Esophagus muscularis mucosa (tissue), 4 donors: ENCODE measurements around the gene SPECC1. TPM values are rescaled to one million over a fixed set of nuclear protein-coding genes. Genes with fewer than 3 reads are reported as not detected.
"Not testable (repeated sequence)": the region's sequence is repeated elsewhere in the genome, so short reads cannot be mapped to it uniquely, and the experiment has no call there.

Experiments used
- DNase-seq: peaks from one replicate; pipeline ENCODE4 v3.0.0-alpha.2; 2017; ENCODE audit errors: extremely low spot score
- H3K27ac ChIP-seq, 4 donors: fragments of 200-600 bp; sonication (generic); replicated peaks in 1 of 4; 1 replicate in 3 of 4; 2 replicates in 1 of 4; pipeline ENCODE4 v1.5.1; 2016 to 2019; ENCODE audit warnings: mild to moderate bottlenecking in 1 of 4
- H3K27me3 ChIP-seq, 4 donors: fragments of 200-600 bp; sonication (generic); one replicate each; pipeline versions ENCODE4 v1.5.1 to v1.6.0; 2016 to 2019
- H3K36me3 ChIP-seq, 4 donors: fragments of 200-600 bp; sonication (generic); one replicate each; pipeline ENCODE4 v1.5.1; 2016 to 2019
- H3K4me1 ChIP-seq, 4 donors: fragments of 200-600 bp; sonication (generic); one replicate each; pipeline ENCODE4 v1.5.1; 2016 to 2019
- H3K4me3 ChIP-seq, 4 donors: fragments of 200-600 bp; sonication (generic); 1 replicate in 2 of 4; 2 replicates in 2 of 4; pipeline ENCODE4 v1.5.1; 2016 to 2019; ENCODE audit warnings: mild to moderate bottlenecking in 4 of 4, moderate library complexity in 1 of 4
- H3K9me3 ChIP-seq, 4 donors: fragments of 200-600 bp; sonication (generic); 1 replicate in 3 of 4; 2 replicates in 1 of 4; pipeline ENCODE4 v1.5.1; 2016 to 2019
- CTCF ChIP-seq, 3 experiments: fragments of 200-600 bp in 2 of 3; fragments of 450-650 bp in 1 of 3; sonication (generic) in 2 of 3; IDR thresholded peaks; one replicate each; pipeline ENCODE4 v1.5.1; 2017 to 2019; ENCODE audit warnings: antibody characterized with exemption in 3 of 3, mild to moderate bottlenecking in 2 of 3, moderate library complexity in 1 of 3
- EP300 ChIP-seq: sonication (generic); formaldehyde crosslinking; IDR thresholded peaks from one replicate; pipeline ENCODE4 v1.6.1; 2017; ENCODE audit warnings: antibody characterized with exemption
- POLR2A ChIP-seq: fragments of 450-650 bp; IDR thresholded peaks from one replicate; pipeline ENCODE4 v1.6.1; 2017; ENCODE audit warnings: antibody characterized with exemption, moderate library complexity, mild to moderate bottlenecking, low read depth
- POLR2AphosphoS5 ChIP-seq, 2 donors: sonication (generic); formaldehyde crosslinking; IDR thresholded peaks; one replicate each; pipeline ENCODE4 v1.6.1; 2017; ENCODE audit warnings: antibody characterized with exemption in 2 of 2
- WGBS: methylation state at CpG from one replicate; pipeline ENCODE4 v1.1.5; 2018; 5-methylcytosine and 5-hydroxymethylcytosine counted together
- intact Hi-C: fragments of 100-400 bp; cut with DNase I; formaldehyde crosslinking; loops from one replicate; pipeline ENCODE4 v1.15.1; 2023
- total RNA-seq, 4 donors: library from RNA; depleted of rRNA; stranded (reverse); fragments of >200 nt; gene quantifications; one replicate each; pipeline versions ENCODE4 v1.1.0 to v1.2.1, GENCODE V29; 2016

Gene SPECC1
- total RNA-seq, 4 donors from 2014 or later: 16.7 to 28.8 (median 24.7) TPM

GRCh38 chr17:20156196-20157000 lies 147.2 kb downstream of the SPECC1 start:
- Histone ChIP-seq H3K4me1 (peaks cover 17 to 25% (median 21%) of the 10 kb centered on the region in 4 donors), H3K9me3 (no peaks in the 10 kb centered on the region), H3K36me3 (no peaks in the 10 kb centered on the region), H3K27me3 (peaks cover 0 to 19% (median 0%) of the 10 kb centered on the region in 4 donors), H3K27ac (peak overlapping the region; percentile 2 to 75 (median 69)), H3K4me3 (peak overlapping the region; percentile 63 to 84 (median 72))
- 4% methylated on average over 12 of the region's 72 CpGs for WGBS
- TF ChIP-seq CTCF (IDR thresholded peaks at IDR 0.05) (no peak), POLR2A (no peak), EP300 (no peak), POLR2AphosphoS5 (IDR thresholded peaks at IDR 0.05) (no peak)
- intact Hi-C loops: no loop called here
- DNase-seq: no peak

- 83% methylated on average over 12 of the region's 12 CpGs for WGBS
- DNase-seq: no peak
- no peaks in the 10 kb centered on the region for H3K9me3 ChIP-seq
- peaks cover 17 to 25% (median 21%) of the 10 kb centered on the region in 4 donors for H3K4me1 ChIP-seq
- no peak for TF ChIP-seq POLR2AphosphoS5 (IDR thresholded peaks at IDR 0.05)
- no peak for TF ChIP-seq CTCF (IDR thresholded peaks at IDR 0.05)
- no peak for TF ChIP-seq POLR2A
- no peak for TF ChIP-seq EP300
- peaks cover 0 to 19% (median 0%) of the 10 kb centered on the region in 4 donors for H3K27me3 ChIP-seq
- intact Hi-C loops: no loop called here
- H3K36me3 ChIP-seq: no peaks in the 10 kb centered on the region
- H3K27ac ChIP-seq: no peak overlapping the region
- H3K4me3 ChIP-seq: peak overlapping the region; percentile 63 to 84 (median 72)
These were observed 147.8 kb downstream of the SPECC1 start for GRCh38 chr17:20157001-20157310.

GRCh38 chr17:20158580-20158979 lies 149.4 kb downstream of the SPECC1 start:
- intact Hi-C loops: no loop called here
- 80% methylated on average over 5 of the region's 5 CpGs for WGBS
- Histone ChIP-seq H3K4me3 (no peak overlapping the region), H3K36me3 (no peaks in the 10 kb centered on the region), H3K27ac (no peak overlapping the region), H3K9me3 (no peaks in the 10 kb centered on the region), H3K27me3 (peaks cover 0 to 19% (median 0%) of the 10 kb centered on the region in 4 donors), H3K4me1 (peaks cover 17 to 25% (median 21%) of the 10 kb centered on the region in 4 donors)
- DNase-seq: no peak
- TF ChIP-seq POLR2A: no peak
- TF ChIP-seq CTCF (IDR thresholded peaks at IDR 0.05): no peak
- no peak for TF ChIP-seq EP300
- no peak for TF ChIP-seq POLR2AphosphoS5 (IDR thresholded peaks at IDR 0.05)

- TF ChIP-seq POLR2A: no peak
- TF ChIP-seq EP300: no peak
- TF ChIP-seq CTCF (IDR thresholded peaks at IDR 0.05): no peak
- no peak for TF ChIP-seq POLR2AphosphoS5 (IDR thresholded peaks at IDR 0.05)
- DNase-seq: no peak
- H3K27me3 ChIP-seq: peaks cover 0 to 19% (median 0%) of the 10 kb centered on the region in 4 donors
- no peak overlapping the region for H3K27ac ChIP-seq
- peaks cover 17 to 25% (median 21%) of the 10 kb centered on the region in 4 donors for H3K4me1 ChIP-seq
- no peaks in the 10 kb centered on the region for H3K9me3 ChIP-seq
- no peaks in the 10 kb centered on the region for H3K36me3 ChIP-seq
- intact Hi-C loops: no loop called here
- WGBS: 96% methylated on average over 4 of the region's 4 CpGs
- H3K4me3 ChIP-seq: no peak overlapping the region
These were observed 150.4 kb downstream of the SPECC1 start for GRCh38 chr17:20159406-20160069.

GRCh38 chr17:20165516-20165915 lies 156.4 kb downstream of the SPECC1 start:
- H3K27ac ChIP-seq, H3K4me3 ChIP-seq, intact Hi-C loops, H3K4me1 ChIP-seq, H3K36me3 ChIP-seq, DNase-seq, H3K9me3 ChIP-seq, H3K27me3 ChIP-seq: not testable (repeated sequence)
- WGBS: 92% methylated on average over 4 of the region's 4 CpGs
